KMS-11 (cell line): ENCODE measurements around the gene SLC8A1.
A peak's percentile ranks its signal among the peaks of the same experiment; 100 is the strongest.

Experiments used
- H2AFZ ChIP-seq: fragments of 200-600 bp; sonication (generic); 2 replicates; pipeline ENCODE4 v1.6.1; 2016; ENCODE audit warnings: antibody characterized with exemption, mixed run types, low read depth
- H3K27ac ChIP-seq: fragments of 200-600 bp; sonication (generic); 2 replicates; pipeline ENCODE4 v1.6.1; 2016; ENCODE audit warnings: mild to moderate bottlenecking, mixed run types
- H3K27me3 ChIP-seq: fragments of 200-600 bp; sonication (generic); 2 replicates; pipeline ENCODE4 v1.6.1; 2017; ENCODE audit warnings: mild to moderate bottlenecking, low read depth, mixed run types, moderate library complexity; ENCODE audit not compliant: insufficient read depth
- H3K36me3 ChIP-seq: fragments of 200-600 bp; sonication (generic); 2 replicates; pipeline ENCODE4 v1.6.1; 2017; ENCODE audit warnings: mild to moderate bottlenecking, mixed run types; ENCODE audit not compliant: insufficient read depth
- H3K4me1 ChIP-seq: fragments of 200-600 bp; sonication (generic); 2 replicates; pipeline ENCODE4 v1.6.1; 2016; ENCODE audit warnings: mild to moderate bottlenecking, low read depth, mixed run types; ENCODE audit not compliant: poor library complexity, severe bottlenecking
- H3K4me2 ChIP-seq: fragments of 200-600 bp; sonication (generic); 2 replicates; pipeline ENCODE4 v1.7.0; 2016; ENCODE audit warnings: mild to moderate bottlenecking, mixed run types
- H3K4me3 ChIP-seq: fragments of 200-600 bp; sonication (generic); IDR thresholded peaks from 2 replicates; pipeline ENCODE4 v1.6.1; 2017; ENCODE audit warnings: low read depth, low read length, mixed read lengths; ENCODE audit not compliant: insufficient read depth
- H3K79me2 ChIP-seq: fragments of 200-600 bp; sonication (generic); 2 replicates; pipeline ENCODE4 v1.6.1; 2016; ENCODE audit warnings: low read depth, mixed run types; ENCODE audit not compliant: insufficient read depth
- H3K9ac ChIP-seq: fragments of 200-600 bp; sonication (generic); 2 replicates; pipeline ENCODE4 v1.6.1; 2016; ENCODE audit warnings: mild to moderate bottlenecking, mixed run types
- H4K20me1 ChIP-seq: fragments of 200-600 bp; sonication (generic); 2 replicates; pipeline ENCODE4 v1.6.1; 2016; ENCODE audit warnings: mild to moderate bottlenecking, mixed run types; ENCODE audit not compliant: insufficient read depth
- TF ChIP-seq, protein P1 (sequence below): fragments of 200-600 bp; sonication (generic); conservative IDR thresholded peaks from 2 replicates; pipeline ENCODE4 v1.6.1; 2017; ENCODE audit warnings: low read depth, mild to moderate bottlenecking, antibody characterized with exemption, low read length, moderate library complexity, mixed read lengths

The SLC8A1 gene

DNA sequence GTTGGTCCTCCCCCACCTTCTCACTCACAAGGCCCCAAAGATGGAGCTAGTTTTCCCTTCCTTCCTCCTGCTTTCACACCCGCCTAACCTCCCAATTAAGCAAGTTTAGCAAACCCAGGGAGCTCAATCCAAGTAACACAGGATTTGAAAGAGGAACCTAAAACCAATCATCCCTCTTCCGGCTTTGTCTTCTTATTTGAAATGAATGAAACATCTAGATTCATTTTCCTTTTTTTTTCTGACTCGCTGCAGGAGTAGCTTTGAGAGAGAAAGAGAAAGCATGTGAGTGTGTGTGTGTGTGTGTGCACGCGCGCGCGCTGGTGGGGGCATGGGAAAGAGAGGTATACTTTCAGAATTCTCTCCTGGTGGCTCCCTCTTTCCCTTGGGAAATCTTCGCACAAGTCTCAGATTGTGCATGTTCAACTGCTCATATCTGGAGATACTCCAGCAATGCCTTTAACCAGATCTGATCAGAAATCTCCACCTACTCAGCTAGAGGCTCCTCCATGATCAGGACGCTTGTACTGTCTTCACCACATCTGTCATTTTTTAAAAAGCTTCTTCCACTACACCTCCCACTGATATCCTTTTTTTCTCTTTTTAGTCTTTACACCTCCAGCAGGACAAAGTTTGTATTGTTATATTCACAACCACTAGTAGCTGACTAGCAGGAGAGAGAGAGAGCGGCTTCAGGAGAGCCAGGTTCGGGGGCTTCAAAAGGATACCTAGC lies 1.7 kb downstream of the SLC8A1 start:
- Histone ChIP-seq H4K20me1 (no peaks in the 10 kb centered on the region), H2AFZ (no peak overlapping the region), H3K4me2 (no peak overlapping the region), H3K9ac (no peak overlapping the region), H3K4me1 (peaks cover 3% of the 10 kb centered on the region), H3K27me3 (no peaks in the 10 kb centered on the region), H3K27ac (no peak overlapping the region), H3K36me3 (no peaks in the 10 kb centered on the region), H3K79me2 (no peaks in the 10 kb centered on the region), H3K4me3 (no peak overlapping the region)
- TF ChIP-seq, protein P1, sequence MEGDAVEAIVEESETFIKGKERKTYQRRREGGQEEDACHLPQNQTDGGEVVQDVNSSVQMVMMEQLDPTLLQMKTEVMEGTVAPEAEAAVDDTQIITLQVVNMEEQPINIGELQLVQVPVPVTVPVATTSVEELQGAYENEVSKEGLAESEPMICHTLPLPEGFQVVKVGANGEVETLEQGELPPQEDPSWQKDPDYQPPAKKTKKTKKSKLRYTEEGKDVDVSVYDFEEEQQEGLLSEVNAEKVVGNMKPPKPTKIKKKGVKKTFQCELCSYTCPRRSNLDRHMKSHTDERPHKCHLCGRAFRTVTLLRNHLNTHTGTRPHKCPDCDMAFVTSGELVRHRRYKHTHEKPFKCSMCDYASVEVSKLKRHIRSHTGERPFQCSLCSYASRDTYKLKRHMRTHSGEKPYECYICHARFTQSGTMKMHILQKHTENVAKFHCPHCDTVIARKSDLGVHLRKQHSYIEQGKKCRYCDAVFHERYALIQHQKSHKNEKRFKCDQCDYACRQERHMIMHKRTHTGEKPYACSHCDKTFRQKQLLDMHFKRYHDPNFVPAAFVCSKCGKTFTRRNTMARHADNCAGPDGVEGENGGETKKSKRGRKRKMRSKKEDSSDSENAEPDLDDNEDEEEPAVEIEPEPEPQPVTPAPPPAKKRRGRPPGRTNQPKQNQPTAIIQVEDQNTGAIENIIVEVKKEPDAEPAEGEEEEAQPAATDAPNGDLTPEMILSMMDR = no peak

DNA sequence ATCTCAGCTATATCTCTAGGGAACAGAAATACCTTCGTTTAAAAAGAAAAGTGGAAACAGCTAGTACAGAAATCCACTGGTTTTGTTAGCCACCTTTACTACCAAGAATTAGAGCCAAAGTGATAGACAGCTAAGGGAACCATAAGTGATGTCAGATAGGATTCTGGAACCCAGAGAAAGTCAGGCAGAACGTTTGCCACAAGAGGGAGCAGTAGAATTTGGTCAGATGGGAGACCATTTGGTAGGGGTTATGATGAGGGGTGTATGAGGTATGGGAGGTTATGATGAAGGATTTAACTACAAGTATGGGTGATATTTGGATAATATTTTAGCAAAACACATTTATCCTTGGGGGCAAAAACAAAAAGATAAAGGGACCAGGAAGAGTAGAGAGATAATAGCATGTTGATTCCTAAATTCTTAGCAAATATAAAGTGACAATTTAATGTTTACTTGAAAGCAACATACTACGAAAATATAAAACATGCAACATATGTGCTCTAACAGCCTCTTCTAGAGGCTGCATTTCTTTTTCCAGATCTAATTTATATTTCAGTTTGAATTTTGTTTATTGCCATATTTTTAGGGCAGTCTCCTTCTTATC lies 3.3 kb downstream of the SLC8A1 start:
- no peak overlapping the region for H3K27ac ChIP-seq
- peaks cover 3% of the 10 kb centered on the region for H3K4me1 ChIP-seq
- no peaks in the 10 kb centered on the region for H3K79me2 ChIP-seq
- H3K27me3 ChIP-seq = no peaks in the 10 kb centered on the region
- no peak overlapping the region for H3K4me3 ChIP-seq
- TF ChIP-seq, protein P1 = peak; percentile 68
- H3K4me2 ChIP-seq = no peak overlapping the region
- H2AFZ ChIP-seq = no peak overlapping the region
- H3K9ac ChIP-seq = no peak overlapping the region
- no peaks in the 10 kb centered on the region for H3K36me3 ChIP-seq
- H4K20me1 ChIP-seq = no peaks in the 10 kb centered on the region

DNA sequence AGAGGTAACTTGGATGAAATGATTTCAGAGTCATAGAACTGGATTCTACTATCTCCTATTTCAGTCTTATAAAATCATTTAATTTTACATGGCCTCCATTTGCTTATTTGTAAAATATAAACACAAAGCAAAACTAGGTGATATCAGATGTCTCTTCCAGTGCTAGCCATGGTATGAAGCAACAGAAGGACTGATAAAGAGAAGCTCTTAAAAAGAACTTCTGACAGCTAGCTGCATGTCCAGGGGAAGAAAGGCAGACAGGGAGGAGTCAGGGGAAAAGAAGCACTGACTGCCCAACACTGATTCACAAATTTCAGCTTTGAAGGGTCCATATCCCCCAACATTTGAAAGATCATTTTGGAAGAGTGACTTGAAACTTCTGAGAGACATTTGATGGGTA lies 6.4 kb downstream of the SLC8A1 start:
- no peak overlapping the region for H3K9ac ChIP-seq
- no peak overlapping the region for H3K4me3 ChIP-seq
- no peak overlapping the region for H3K4me2 ChIP-seq
- H3K27me3 ChIP-seq = no peaks in the 10 kb centered on the region
- H3K79me2 ChIP-seq = no peaks in the 10 kb centered on the region
- no peaks in the 10 kb centered on the region for H3K36me3 ChIP-seq
- no peak overlapping the region for H3K27ac ChIP-seq
- H4K20me1 ChIP-seq = no peaks in the 10 kb centered on the region
- TF ChIP-seq, protein P1 = no peak
- no peak overlapping the region for H2AFZ ChIP-seq
- H3K4me1 ChIP-seq = no peaks in the 10 kb centered on the region

DNA sequence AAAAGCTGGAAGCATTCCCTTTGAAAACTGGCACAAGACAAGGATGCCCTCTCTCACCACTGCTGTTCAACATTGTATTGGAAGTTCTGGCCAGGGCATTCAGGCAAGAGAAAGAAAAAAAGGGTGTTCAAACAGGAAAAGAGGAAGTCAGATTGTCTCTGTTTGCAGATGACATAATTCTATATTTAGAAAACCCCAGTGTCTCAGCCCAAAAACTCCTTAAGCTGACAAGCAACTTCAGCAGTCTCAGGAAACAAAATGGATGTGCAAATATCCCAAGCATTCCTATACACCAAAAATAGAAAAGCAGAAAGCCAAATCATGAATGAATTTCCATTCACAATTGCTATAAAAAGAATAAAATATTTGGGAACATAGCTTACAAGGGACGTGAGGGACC lies 11.1 kb downstream of the SLC8A1 start:
- Histone ChIP-seq H2AFZ (no peak overlapping the region), H3K9ac (no peak overlapping the region), H3K4me1 (no peaks in the 10 kb centered on the region), H3K79me2 (no peaks in the 10 kb centered on the region), H3K4me3 (no peak overlapping the region), H3K36me3 (no peaks in the 10 kb centered on the region), H3K27ac (no peak overlapping the region), H3K4me2 (no peak overlapping the region), H4K20me1 (no peaks in the 10 kb centered on the region), H3K27me3 (no peaks in the 10 kb centered on the region)
- TF ChIP-seq, protein P1 = no peak
